Chondrocyte (in vitro differentiated cells): ENCODE measurements around the gene SLIT1. TPM values are rescaled to one million over a fixed set of nuclear protein-coding genes. Genes with fewer than 3 reads are reported as not detected.
A peak's percentile ranks its signal among the peaks of the same experiment; 100 is the strongest.

Experiments used
- DNase-seq: peaks from one replicate; pipeline ENCODE4 v3.0.0; 2021; ENCODE audit warnings: mixed read lengths, low spot score
- H3K27ac Mint-ChIP-seq: one replicate; pipeline ENCODE4 v1.8.0; 2021; ENCODE audit warnings: mild to moderate bottlenecking, moderate library complexity, mixed read lengths; ENCODE audit not compliant: unreplicated experiment
- H3K27me3 Mint-ChIP-seq: 2 replicates; pipeline ENCODE4 v1.8.0; 2021; ENCODE audit warnings: low read depth, mixed read lengths
- H3K36me3 Mint-ChIP-seq: 2 replicates; pipeline ENCODE4 v1.8.0; 2021; ENCODE audit warnings: low read depth, mixed read lengths
- H3K4me1 Mint-ChIP-seq: 2 replicates; pipeline ENCODE4 v1.8.0; 2021; ENCODE audit warnings: low read depth, mild to moderate bottlenecking, mixed read lengths
- H3K4me3 Mint-ChIP-seq: one replicate; pipeline ENCODE4 v1.8.0; 2021; ENCODE audit warnings: mild to moderate bottlenecking, moderate library complexity, mixed read lengths; ENCODE audit not compliant: unreplicated experiment
- H3K9me3 Mint-ChIP-seq: 2 replicates; pipeline ENCODE4 v1.8.0; 2021; ENCODE audit warnings: low read depth, mixed read lengths
- total RNA-seq: library from RNA; stranded (reverse); gene quantifications from 3 replicates; pipeline ENCODE4 v1.2.1, GENCODE V29; 2021
- TF ChIP-seq, protein P1 (sequence below): fragments of 200-600 bp; sonication (generic); IDR thresholded peaks from 2 replicates; pipeline ENCODE4 v1.5.0; 2021; ENCODE audit warnings: antibody characterized with exemption, mild to moderate bottlenecking, moderate library complexity

The SLIT1 gene
- total RNA-seq, 1 donor from 2014 or later, result not detected

DNA sequence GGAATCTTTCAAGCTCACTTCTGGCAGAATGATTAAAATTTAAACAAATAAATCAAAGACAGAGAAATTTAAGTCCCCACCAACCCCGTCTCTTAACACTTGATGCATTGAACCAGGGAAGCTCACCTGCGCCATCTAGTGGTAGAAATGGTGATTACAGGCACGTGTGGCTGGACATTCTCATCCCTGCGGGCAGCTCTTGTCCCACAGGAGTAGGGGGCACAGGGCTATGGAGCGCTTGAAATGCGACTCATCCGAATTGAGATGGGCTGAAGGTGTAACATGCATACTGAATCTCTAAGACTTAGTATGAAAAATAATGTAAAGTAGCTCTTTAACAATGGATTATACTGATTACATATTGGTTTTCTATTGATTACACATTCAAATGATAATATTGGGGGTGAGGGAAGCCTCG lies 24.8 kb upstream of the SLIT1 start:
- H3K4me1 Mint-ChIP-seq, result no peaks in the 10 kb centered on the region
- no peak overlapping the region for H3K4me3 Mint-ChIP-seq
- no peak for DNase-seq
- TF ChIP-seq, protein P1, sequence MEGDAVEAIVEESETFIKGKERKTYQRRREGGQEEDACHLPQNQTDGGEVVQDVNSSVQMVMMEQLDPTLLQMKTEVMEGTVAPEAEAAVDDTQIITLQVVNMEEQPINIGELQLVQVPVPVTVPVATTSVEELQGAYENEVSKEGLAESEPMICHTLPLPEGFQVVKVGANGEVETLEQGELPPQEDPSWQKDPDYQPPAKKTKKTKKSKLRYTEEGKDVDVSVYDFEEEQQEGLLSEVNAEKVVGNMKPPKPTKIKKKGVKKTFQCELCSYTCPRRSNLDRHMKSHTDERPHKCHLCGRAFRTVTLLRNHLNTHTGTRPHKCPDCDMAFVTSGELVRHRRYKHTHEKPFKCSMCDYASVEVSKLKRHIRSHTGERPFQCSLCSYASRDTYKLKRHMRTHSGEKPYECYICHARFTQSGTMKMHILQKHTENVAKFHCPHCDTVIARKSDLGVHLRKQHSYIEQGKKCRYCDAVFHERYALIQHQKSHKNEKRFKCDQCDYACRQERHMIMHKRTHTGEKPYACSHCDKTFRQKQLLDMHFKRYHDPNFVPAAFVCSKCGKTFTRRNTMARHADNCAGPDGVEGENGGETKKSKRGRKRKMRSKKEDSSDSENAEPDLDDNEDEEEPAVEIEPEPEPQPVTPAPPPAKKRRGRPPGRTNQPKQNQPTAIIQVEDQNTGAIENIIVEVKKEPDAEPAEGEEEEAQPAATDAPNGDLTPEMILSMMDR, result peak; percentile 98
- no peaks in the 10 kb centered on the region for H3K9me3 Mint-ChIP-seq
- H3K36me3 Mint-ChIP-seq, result peaks cover 2% of the 10 kb centered on the region
- no peak overlapping the region for H3K27ac Mint-ChIP-seq
- H3K27me3 Mint-ChIP-seq, result peaks cover 12% of the 10 kb centered on the region

- peaks cover 4% of the 10 kb centered on the region for H3K9me3 Mint-ChIP-seq
- H3K27ac Mint-ChIP-seq, result no peak overlapping the region
- no peak for DNase-seq
Measured at GRCh38 chr10:97207756-97208346, 22.1 kb upstream of the SLIT1 start.

GRCh38 chr10:97207131-97207530 lies 21.4 kb upstream of the SLIT1 start:
- DNase-seq, result no peak
- no peak overlapping the region for H3K27ac Mint-ChIP-seq
- TF ChIP-seq, protein P1, result no peak
- no peaks in the 10 kb centered on the region for H3K36me3 Mint-ChIP-seq
- peaks cover 9% of the 10 kb centered on the region for H3K27me3 Mint-ChIP-seq
- peaks cover 4% of the 10 kb centered on the region for H3K9me3 Mint-ChIP-seq
- H3K4me3 Mint-ChIP-seq, result no peak overlapping the region
- H3K4me1 Mint-ChIP-seq, result no peaks in the 10 kb centered on the region

More at GRCh38 chr10:97207756-97208346, 22.1 kb upstream of the SLIT1 start:
- Mint-ChIP-seq H3K27me3 (peaks cover 9% of the 10 kb centered on the region), H3K4me3 (no peak overlapping the region), H3K36me3 (no peaks in the 10 kb centered on the region), H3K4me1 (no peaks in the 10 kb centered on the region)
- TF ChIP-seq, protein P1, result no peak

DNA sequence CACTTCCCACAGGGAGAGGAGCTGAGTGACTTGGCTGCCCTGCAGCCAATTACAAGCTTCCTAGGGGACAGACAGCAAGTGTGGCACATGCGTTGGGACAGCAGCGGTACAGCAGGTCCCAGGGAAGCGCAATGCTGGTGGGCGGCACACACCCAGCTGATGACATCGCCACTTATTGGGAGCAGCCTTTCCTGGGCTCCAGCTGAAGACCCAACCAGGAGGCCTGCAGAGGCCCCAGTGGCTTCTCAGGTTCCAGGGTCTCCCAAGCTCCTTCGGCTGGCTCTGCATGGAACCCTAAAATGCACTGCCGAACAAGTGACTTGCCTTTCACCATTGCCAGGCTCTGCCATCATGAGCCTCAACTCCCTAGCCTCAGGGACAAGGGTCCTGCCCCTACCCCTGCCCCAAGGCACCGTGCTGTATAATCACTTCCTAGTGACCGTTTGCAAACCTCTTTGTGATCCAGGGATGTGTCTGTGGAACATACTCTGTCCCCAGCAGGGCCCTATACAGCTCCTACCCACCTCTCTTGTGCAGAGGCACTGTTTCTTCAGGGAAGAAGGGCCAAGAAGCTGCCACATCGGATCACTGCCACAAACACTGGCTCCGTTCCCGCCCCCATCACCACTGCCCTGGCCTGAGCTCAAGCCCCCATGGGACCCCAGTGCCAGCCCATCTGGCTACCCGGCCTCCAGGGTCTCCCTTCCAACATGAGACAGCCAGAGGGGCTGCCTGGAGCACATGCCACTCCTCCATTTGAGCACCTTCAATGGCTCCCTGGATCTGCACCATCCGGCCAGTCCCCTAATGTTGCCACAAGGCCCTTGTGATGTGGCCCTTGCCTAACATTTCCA lies 19.3 kb upstream of the SLIT1 start:
- H3K27me3 Mint-ChIP-seq, result peaks cover 14% of the 10 kb centered on the region
- no peaks in the 10 kb centered on the region for H3K4me1 Mint-ChIP-seq
- H3K27ac Mint-ChIP-seq, result no peak overlapping the region
- H3K36me3 Mint-ChIP-seq, result no peaks in the 10 kb centered on the region
- DNase-seq, result no peak
- no peak overlapping the region for H3K4me3 Mint-ChIP-seq
- TF ChIP-seq, protein P1, result no peak
- H3K9me3 Mint-ChIP-seq, result peaks cover 4% of the 10 kb centered on the region

GRCh38 chr10:97203220-97203619 lies 17.5 kb upstream of the SLIT1 start:
- Mint-ChIP-seq H3K9me3 (peaks cover 4% of the 10 kb centered on the region), H3K4me1 (no peaks in the 10 kb centered on the region), H3K36me3 (no peaks in the 10 kb centered on the region), H3K27me3 (peaks cover 17% of the 10 kb centered on the region), H3K4me3 (no peak overlapping the region), H3K27ac (no peak overlapping the region)
- TF ChIP-seq, protein P1, result no peak
- no peak for DNase-seq
